Left colon (tissue), 2 donors: Measurements from ENCODE around the gene FIGNL2. TPM values are rescaled to one million over a fixed set of nuclear protein-coding genes. Genes with fewer than 3 reads are reported as not detected.
A peak's percentile ranks its signal among the peaks of the same experiment; 100 is the strongest.

Source experiments
- ATAC-seq: fragments of 200-7000 bp; cut with Tn5 transposase; one replicate; pipeline ENCODE4 v1.9.1; 2020; ENCODE audit warnings: mild to moderate bottlenecking, moderate library complexity
- DNase-seq, 2 donors: peaks; one replicate each; pipeline ENCODE4 v3.0.0-alpha.2; 2020
- intact Hi-C, 2 donors: fragments of 100-400 bp; cut with DNase I in 1 of 2; cut with micrococcal nuclease in 1 of 2; formaldehyde crosslinking; loops; one replicate each; pipeline versions ENCODE4 v1.11.2 to v1.14.0; 2022; cut with DNase I, micrococcal nuclease
- total RNA-seq, 2 donors: library from RNA; stranded (reverse); fragmentation: NEBNext Ultra II Directional; extraction: Animal tissue kit (Norgen Biotek cat#: 25700); gene quantifications; one replicate each; pipeline ENCODE4 v1.2.1, GENCODE V29; 2021
- donor health status: DM: no; HTN: no; CAD: no.
- donor health status: DM: yes; HTN: yes; CAD: no.

FIGNL2 gene
- total RNA-seq, 2 donors from 2014 or later: 0.24 to 0.36 TPM

- intact Hi-C loops: no loop called here
- no peak for ATAC-seq
- no peak for DNase-seq
Measured at GRCh38 chr12:51864833-51865670, 16.5 kb upstream of the FIGNL2 start.

GRCh38 chr12:51863933-51864832 lies 15.7 kb upstream of the FIGNL2 start:
- ATAC-seq: peak; percentile 42

GRCh38 chr12:51863363-51863932 lies 14.9 kb upstream of the FIGNL2 start:
- DNase-seq: no peak
- ATAC-seq: no peak
- intact Hi-C loops: no loop called here

More at GRCh38 chr12:51863933-51864832, 15.7 kb upstream of the FIGNL2 start:
- intact Hi-C loops: no loop called here
- DNase-seq: no peak

- no peak for DNase-seq
- no peak for ATAC-seq
- intact Hi-C loops: no loop called here
Measured at GRCh38 chr12:51862947-51863346, 14.4 kb upstream of the FIGNL2 start.

GRCh38 chr12:51860986-51861385 lies 12.5 kb upstream of the FIGNL2 start:
- ATAC-seq (no peak), DNase-seq (no peak)
- intact Hi-C loops: no loop called here

GRCh38 chr12:51855586-51856428 lies 7.3 kb upstream of the FIGNL2 start:
- DNase-seq (no peak), ATAC-seq (peak; percentile 39)
- intact Hi-C loops: no loop called here

GRCh38 chr12:51852404-51853137 lies 4.1 kb upstream of the FIGNL2 start:
- DNase-seq: no peak
- ATAC-seq: no peak
- intact Hi-C loops: no loop called here

GRCh38 chr12:51851413-51852124 lies 3.1 kb upstream of the FIGNL2 start:
- intact Hi-C loops: no loop called here
- ATAC-seq (no peak), DNase-seq (no peak)

- ATAC-seq (no peak), DNase-seq (no peak)
- intact Hi-C loops: no loop called here
Measured at GRCh38 chr12:51850965-51851299, 2.4 kb upstream of the FIGNL2 start.

- ATAC-seq (no peak), DNase-seq (no peak)
- intact Hi-C loops: no loop called here
Measured at GRCh38 chr12:51850081-51850964, 1.8 kb upstream of the FIGNL2 start.

GRCh38 chr12:51848841-51849735 lies 570 bp upstream of the FIGNL2 start:
- ATAC-seq (peak; percentile 44), DNase-seq (no peak)
- intact Hi-C loops: no loop called here

GRCh38 chr12:51847643-51848325 lies 734 bp downstream of the FIGNL2 start:
- ATAC-seq: peak; percentile 37
- intact Hi-C loops: no loop called here

GRCh38 chr12:51846911-51847642 lies 1.4 kb downstream of the FIGNL2 start:
- peak in 1 of 2 donors; percentile 60 for DNase-seq
- ATAC-seq: peak; percentile 56
- intact Hi-C loops: no loop called here

More at GRCh38 chr12:51847643-51848325, 734 bp downstream of the FIGNL2 start:
- DNase-seq: no peak

GRCh38 chr12:51846271-51846691 lies 2.2 kb downstream of the FIGNL2 start:
- intact Hi-C loops: no loop called here
- no peak for DNase-seq
- peak; percentile 15 for ATAC-seq
